ENCODE data around the gene IL2RA. TPM values are rescaled to one million over a fixed set of nuclear protein-coding genes. Genes with fewer than 3 reads are reported as not detected.

IL2RA gene
- total and polyA plus RNA-seq, 3 donors from 2014 or later = 0.62 to 1.0 TPM; not detected in 1

DNA sequence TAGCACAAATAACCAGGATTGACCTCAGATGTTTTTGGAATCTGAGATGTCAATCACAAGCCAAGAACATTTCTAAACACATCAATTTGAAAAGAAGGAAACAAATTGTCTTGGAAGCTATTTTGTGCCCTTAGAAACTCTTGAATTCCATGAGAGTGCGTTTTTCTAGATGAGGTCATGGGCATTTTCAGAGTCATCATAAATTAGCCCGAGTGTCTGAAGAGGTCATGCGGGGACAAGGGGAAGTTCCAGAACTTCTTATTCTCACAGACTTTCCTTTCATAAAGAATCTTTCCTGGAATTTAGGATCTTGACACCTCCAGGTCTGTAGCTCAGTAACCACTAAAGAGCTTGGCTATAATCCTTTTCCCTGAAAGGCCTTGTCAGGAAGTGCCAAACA, 28.2 kb downstream of the IL2RA start:
- intact Hi-C loops (cut with DNase I; ENCODE audit: low total_unique reads) = no loop called here
- Histone ChIP-seq H3K27ac (no peak overlapping the region), H3K9me3 (no peaks in the 10 kb centered on the region), H3K4me3 (no peak overlapping the region), H3K27me3 (no peaks in the 10 kb centered on the region), H3K36me3 (ENCODE audit: low read depth, missing control alignments) (no peaks in the 10 kb centered on the region), H3K4me1 (no peaks in the 10 kb centered on the region)
- 33 to 46% methylated on average over 3 of the region's 3 CpGs for WGBS, 2 donors
- TF ChIP-seq POLR2A (IDR thresholded peaks at IDR 0.05) = no peak
- no peak for DNase-seq

DNA sequence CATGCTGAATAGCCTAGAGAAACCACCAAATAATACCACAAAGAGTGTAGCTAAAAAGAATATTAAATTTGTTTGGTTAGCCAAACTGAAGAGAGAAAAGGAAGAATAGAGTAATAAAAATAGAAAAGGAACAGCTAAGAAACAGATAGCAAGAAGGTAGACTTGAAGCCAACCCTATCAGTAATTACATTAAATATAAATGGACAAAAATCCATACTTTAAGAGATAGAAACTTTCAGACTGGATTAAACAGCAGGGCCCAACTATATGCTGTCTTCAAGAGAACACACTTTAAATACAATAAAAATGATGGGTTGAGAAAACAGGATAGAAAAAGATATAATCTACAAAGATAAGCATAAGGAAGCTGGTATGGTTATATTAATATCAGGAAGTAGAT, 31.2 kb downstream of the IL2RA start:
- TF ChIP-seq POLR2A (IDR thresholded peaks at IDR 0.05) = no peak
- TF ChIP-seq, protein P1, sequence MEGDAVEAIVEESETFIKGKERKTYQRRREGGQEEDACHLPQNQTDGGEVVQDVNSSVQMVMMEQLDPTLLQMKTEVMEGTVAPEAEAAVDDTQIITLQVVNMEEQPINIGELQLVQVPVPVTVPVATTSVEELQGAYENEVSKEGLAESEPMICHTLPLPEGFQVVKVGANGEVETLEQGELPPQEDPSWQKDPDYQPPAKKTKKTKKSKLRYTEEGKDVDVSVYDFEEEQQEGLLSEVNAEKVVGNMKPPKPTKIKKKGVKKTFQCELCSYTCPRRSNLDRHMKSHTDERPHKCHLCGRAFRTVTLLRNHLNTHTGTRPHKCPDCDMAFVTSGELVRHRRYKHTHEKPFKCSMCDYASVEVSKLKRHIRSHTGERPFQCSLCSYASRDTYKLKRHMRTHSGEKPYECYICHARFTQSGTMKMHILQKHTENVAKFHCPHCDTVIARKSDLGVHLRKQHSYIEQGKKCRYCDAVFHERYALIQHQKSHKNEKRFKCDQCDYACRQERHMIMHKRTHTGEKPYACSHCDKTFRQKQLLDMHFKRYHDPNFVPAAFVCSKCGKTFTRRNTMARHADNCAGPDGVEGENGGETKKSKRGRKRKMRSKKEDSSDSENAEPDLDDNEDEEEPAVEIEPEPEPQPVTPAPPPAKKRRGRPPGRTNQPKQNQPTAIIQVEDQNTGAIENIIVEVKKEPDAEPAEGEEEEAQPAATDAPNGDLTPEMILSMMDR (IDR thresholded peaks at IDR 0.05) = no peak
- no peaks in the 10 kb centered on the region for H3K9me3 ChIP-seq

GRCh38 chr10:6030217-6030616, 31.9 kb downstream of the IL2RA start:
- TF ChIP-seq, protein P1 (IDR thresholded peaks at IDR 0.05) = no peak
- TF ChIP-seq POLR2A (IDR thresholded peaks at IDR 0.05) = no peak
- no peaks in the 10 kb centered on the region for H3K4me1 ChIP-seq
- no peak overlapping the region for H3K27ac ChIP-seq
- no peaks in the 10 kb centered on the region for H3K9me3 ChIP-seq
- 97 to 98% methylated on average over 7 of the region's 7 CpGs for whole genome bisulfite sequencing, 2 donors
- intact Hi-C loops (cut with DNase I; ENCODE audit: low total_unique reads) = no loop called here
- no peaks in the 10 kb centered on the region for H3K36me3 ChIP-seq (ENCODE audit: low read depth, missing control alignments)
- no peaks in the 10 kb centered on the region for H3K27me3 ChIP-seq
- DNase-seq = no peak
- no peak overlapping the region for H3K4me3 ChIP-seq

More for the DNA sequence above, 31.2 kb downstream of the IL2RA start:
- intact Hi-C loops (cut with DNase I; ENCODE audit: low total_unique reads) = no loop called here
- DNase-seq = no peak
- H3K36me3 ChIP-seq (ENCODE audit: low read depth, missing control alignments) = no peaks in the 10 kb centered on the region
- no peaks in the 10 kb centered on the region for H3K27me3 ChIP-seq
- no peak overlapping the region for H3K4me3 ChIP-seq
- H3K27ac ChIP-seq = no peak overlapping the region
- H3K4me1 ChIP-seq = no peaks in the 10 kb centered on the region

- Histone ChIP-seq H3K27ac (no peak overlapping the region), H3K4me1 (no peaks in the 10 kb centered on the region), H3K27me3 (no peaks in the 10 kb centered on the region), H3K36me3 (ENCODE audit: low read depth, missing control alignments) (no peaks in the 10 kb centered on the region), H3K9me3 (no peaks in the 10 kb centered on the region), H3K4me3 (no peak overlapping the region)
- intact Hi-C loops (cut with DNase I; ENCODE audit: low total_unique reads) = no loop called here
- TF ChIP-seq, protein P1 (IDR thresholded peaks at IDR 0.05) = no peak
- TF ChIP-seq POLR2A (IDR thresholded peaks at IDR 0.05) = no peak
- WGBS, 2 donors = 88 to 92% methylated on average over 6 of the region's 6 CpGs
- DNase-seq = no peak
These were observed 34.2 kb downstream of the IL2RA start for GRCh38 chr10:6027929-6028328.

DNA sequence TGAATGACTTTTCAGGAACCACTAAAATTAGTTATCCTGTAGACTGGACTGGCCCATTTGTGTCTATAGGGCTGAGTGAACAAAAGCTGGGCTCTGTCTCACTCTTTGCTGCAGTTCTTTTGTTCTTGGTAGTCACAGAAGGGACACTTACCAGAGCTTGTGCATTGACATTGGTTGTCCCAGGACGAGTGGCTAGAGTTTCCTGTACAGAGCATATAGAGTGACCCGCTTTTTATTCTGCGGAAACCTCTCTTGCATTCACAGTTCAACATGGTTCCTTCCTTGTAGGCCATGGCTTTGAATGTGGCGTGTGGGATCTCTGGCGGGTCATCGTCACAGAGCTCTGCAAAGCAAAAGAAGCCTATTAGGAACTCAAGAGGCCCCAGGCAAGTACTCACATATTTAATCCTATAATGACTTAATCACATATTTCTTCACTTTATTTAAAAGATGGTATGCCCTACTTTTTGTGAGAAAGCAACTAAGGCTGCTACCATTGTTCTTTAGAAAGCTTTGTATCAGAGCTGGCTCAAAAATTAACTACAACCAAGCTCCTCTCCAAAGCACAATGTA, 36.4 kb downstream of the IL2RA start:
- Histone ChIP-seq H3K4me3 (no peak overlapping the region), H3K27me3 (no peaks in the 10 kb centered on the region), H3K4me1 (no peaks in the 10 kb centered on the region), H3K27ac (no peak overlapping the region), H3K9me3 (no peaks in the 10 kb centered on the region), H3K36me3 (ENCODE audit: low read depth, missing control alignments) (no peaks in the 10 kb centered on the region)
- WGBS, 2 donors = 93 to 94% methylated on average over 6 of the region's 6 CpGs
- intact Hi-C loops (cut with DNase I; ENCODE audit: low total_unique reads) = no loop called here
- no peak for DNase-seq
- TF ChIP-seq POLR2A (IDR thresholded peaks at IDR 0.05) = no peak
- TF ChIP-seq, protein P1 (IDR thresholded peaks at IDR 0.05) = no peak

Data from testis (tissue), 3 donors.